ENCODE results near the gene SMIM36.
"Not testable (repeated sequence)": the region's sequence is repeated elsewhere in the genome, so short reads cannot be mapped to it uniquely, and the experiment has no call there.

SMIM36 gene

DNA sequence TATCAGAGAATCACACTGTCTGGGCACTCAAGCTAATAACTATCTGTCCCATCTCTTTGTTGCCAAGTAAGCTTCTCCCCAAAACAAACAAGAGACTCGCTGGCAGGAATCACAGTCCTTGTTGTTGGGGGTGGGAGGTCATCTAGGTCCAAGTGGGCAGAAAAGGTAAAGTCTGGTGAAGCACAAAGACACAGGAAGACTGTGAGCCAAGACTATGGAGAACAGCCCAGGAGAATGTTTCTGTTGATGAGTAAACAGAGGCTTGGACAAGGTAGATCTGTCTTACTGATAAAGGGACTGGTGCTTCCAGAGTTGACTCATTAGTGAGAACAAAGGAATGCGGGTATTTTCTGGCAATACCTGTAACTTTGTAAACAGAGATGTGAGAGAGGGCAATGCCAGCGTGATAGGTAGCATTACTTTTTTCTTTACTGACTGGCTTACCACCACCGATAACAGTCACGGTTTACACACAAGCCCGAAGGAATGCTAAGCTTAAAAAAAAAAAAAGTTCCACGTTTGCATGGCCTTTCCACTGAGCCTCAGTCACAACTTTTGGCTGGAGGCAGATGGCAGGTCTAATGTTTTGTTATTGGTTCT is 78.1 kb downstream of the SMIM36 start:
- TF ChIP-seq, protein P1, sequence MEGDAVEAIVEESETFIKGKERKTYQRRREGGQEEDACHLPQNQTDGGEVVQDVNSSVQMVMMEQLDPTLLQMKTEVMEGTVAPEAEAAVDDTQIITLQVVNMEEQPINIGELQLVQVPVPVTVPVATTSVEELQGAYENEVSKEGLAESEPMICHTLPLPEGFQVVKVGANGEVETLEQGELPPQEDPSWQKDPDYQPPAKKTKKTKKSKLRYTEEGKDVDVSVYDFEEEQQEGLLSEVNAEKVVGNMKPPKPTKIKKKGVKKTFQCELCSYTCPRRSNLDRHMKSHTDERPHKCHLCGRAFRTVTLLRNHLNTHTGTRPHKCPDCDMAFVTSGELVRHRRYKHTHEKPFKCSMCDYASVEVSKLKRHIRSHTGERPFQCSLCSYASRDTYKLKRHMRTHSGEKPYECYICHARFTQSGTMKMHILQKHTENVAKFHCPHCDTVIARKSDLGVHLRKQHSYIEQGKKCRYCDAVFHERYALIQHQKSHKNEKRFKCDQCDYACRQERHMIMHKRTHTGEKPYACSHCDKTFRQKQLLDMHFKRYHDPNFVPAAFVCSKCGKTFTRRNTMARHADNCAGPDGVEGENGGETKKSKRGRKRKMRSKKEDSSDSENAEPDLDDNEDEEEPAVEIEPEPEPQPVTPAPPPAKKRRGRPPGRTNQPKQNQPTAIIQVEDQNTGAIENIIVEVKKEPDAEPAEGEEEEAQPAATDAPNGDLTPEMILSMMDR (IDR thresholded peaks at IDR 0.05; ENCODE audit: control extremely low read depth, extremely low read depth, low read depth, missing control alignments) = no peak
- ChIA-PET CTCF (interaction anchor here (1.1 to 2.5 kb wide), 5 partner anchors 8 to 81 kb away, joined by 3 to 7 read pairs (median 4); no protein-coding TSS in a partner anchor), POLR2A (interaction anchor here (0.9 kb wide), 1 partner anchor 8 kb away, joined by 3 read pairs; no protein-coding TSS in a partner anchor)
- DNase-seq (ENCODE audit: extremely low spot score) = no peak

DNA sequence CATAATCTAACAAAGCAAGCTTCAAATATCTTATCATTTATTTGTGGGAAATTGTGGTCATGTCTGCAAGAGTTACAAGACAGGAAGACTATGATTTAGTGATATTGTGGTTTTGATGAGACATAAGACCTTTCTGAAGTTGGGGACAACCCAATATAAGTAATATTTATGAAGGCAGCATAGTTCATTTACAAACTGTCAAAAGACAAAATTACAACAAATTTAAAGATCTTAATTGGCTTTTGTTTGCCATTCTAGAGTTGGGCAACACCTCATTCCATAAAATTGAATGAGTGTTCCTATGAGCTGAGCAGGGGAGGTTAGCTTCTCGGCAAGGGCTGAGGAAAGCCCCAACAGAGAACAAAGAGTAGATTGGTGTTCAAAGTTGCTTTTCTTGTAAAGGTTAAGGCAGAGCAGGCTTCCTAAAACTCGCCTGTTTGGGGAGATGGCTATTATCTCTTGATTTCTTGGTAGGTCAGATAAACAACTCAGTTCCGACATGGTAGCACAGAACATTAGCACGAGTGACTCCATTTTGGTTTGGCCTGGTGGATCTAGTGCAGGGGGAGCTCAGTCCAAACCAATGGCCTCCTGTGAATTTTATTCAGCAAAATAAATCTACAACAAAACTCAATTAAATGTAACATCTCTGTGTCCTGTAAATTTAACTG is 78.8 kb downstream of the SMIM36 start:
- POLR2A ChIA-PET = no interaction called here
- DNase-seq (ENCODE audit: extremely low spot score) = no peak
- TF ChIP-seq, protein P1 (IDR thresholded peaks at IDR 0.05; ENCODE audit: control extremely low read depth, extremely low read depth, low read depth, missing control alignments) = no peak
- CTCF ChIA-PET = interaction anchor here (1.1 to 2.5 kb wide), 4 partner anchors 9 to 82 kb away, joined by 3 to 7 read pairs (median 4); no protein-coding TSS in a partner anchor

DNA sequence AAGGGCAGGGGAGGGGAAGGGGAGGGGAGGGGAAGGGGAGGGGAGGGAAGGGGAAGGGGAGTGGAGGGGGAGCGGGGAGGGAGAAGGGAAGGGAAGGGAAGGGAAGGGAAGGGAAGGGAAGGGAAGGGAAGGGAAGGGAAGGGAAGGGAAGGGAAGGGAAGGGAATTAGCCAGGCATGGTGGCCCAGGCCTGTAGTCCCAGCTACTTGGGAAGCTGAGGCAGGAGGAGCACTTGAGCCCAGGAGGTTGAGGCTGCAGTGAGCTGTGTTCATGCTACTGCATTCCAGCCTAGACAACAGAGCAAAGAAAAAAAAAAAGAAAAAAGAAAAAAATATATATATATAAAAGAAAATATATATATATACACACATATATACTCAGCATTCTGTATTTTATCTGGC is 79.3 kb downstream of the SMIM36 start:
- DNase-seq (ENCODE audit: extremely low spot score); POLR2A ChIA-PET: not testable (repeated sequence)
- CTCF ChIA-PET = interaction anchor here (2.0 to 2.5 kb wide), 2 partner anchors 17 to 82 kb away, joined by 6 to 7 read pairs; no protein-coding TSS in a partner anchor

DNA sequence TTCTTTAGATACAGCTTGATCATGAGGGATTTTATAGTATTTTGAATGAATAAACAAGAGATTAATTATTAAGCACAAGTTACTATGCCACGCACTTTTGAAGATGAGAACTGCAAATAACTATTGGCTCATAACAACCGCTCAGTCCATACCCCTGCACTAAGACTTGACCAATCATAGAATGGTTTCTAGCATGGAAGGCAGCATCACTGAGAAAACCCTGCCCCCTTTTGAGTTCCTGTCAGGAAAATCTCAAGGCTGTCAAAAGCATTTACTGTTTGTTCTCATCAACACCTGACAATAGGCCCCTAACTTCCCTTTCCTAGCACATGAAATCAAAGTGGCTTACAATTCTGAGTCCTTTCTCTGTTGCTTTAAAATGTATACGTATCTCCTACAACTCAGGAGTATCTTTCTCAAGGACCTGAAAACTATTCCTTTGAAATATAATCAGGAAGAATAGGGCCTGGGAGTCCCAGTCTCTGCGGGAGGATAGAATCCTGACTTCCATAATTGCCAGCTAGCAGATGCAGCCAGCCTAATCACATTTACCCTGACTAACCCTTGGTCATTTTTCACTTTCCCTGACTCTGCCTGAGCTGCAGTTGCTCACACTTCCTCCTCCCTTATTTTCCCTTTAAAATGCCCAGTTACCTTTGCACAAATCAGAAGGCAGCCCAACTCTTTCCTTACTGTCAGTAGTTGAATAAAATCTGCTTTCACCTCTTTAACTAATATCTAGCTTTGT is 80.5 kb downstream of the SMIM36 start:
- no peak for DNase-seq (ENCODE audit: extremely low spot score)
- ChIA-PET POLR2A (no interaction called here), CTCF (no interaction called here)
- TF ChIP-seq, protein P1 (IDR thresholded peaks at IDR 0.05; ENCODE audit: control extremely low read depth, extremely low read depth, low read depth, missing control alignments) = no peak

DNA sequence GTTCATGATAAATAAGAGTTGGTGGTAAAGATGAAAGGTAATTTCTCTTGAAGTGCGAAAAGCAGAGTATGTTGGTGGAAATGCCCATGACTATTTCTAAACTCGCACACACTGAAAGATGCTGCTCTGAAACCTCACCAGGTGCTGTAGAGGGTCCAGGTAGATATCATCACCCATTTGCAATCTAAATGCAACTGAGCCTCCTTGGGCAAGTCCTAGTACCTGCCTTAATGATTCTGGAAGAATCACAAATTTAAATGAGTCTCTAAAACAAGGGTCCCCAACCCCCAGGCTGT is 83.7 kb downstream of the SMIM36 start:
- CTCF ChIA-PET = interaction anchor here (1.2 to 1.5 kb wide), 2 partner anchors 10 to 87 kb away, joined by 3 read pairs; no protein-coding TSS in a partner anchor
- POLR2A ChIA-PET = no interaction called here

DNA sequence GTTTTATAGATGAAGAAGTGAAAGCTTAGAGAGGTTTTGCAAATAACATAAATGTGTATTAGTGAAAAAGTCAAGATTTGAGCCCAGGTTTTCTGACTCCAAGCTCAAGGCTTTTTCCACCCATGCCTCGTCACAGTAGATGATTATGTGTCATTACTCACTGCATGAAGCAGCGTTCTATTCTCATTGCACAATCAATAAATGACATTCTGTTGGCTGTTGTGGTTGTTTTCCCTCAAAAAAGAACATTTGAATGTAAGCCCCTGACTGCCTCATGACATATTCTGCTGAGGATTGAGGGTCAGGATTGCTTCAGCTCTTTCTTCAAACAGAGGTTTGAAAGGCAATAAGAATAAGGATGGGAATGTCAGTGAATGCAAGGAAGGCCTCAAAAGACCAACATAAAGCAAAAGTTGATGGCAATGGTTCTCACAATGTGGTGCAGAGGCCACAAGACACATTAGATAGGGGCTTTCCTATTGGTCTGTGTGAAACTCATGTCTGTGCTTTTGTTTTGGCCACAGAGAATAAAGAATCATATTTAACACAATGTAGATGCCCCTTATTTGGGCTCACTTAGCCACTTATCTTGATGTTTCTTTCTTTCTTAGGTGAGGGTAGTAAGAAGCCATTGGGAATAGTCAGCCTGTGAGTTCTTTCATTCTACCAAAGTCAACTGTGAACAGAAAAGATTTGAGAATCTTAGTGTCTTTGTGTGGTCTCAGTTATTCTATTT is 84.2 kb downstream of the SMIM36 start:
- ChIA-PET POLR2A (no interaction called here), CTCF (interaction anchor here (1.2 to 1.5 kb wide), 2 partner anchors 9 to 87 kb away, joined by 3 read pairs; no protein-coding TSS in a partner anchor)
- TF ChIP-seq, protein P1 (IDR thresholded peaks at IDR 0.05; ENCODE audit: control extremely low read depth, extremely low read depth, low read depth, missing control alignments) = no peak
- peak; percentile 41 for DNase-seq (ENCODE audit: extremely low spot score)

More for the DNA sequence above, 83.7 kb downstream of the SMIM36 start:
- no peak for DNase-seq (ENCODE audit: extremely low spot score)
- TF ChIP-seq, protein P1 (IDR thresholded peaks at IDR 0.05; ENCODE audit: control extremely low read depth, extremely low read depth, low read depth, missing control alignments) = no peak
